ENCODE data around the gene KRTAP10-5. TPM values are rescaled to one million over a fixed set of nuclear protein-coding genes. Genes with fewer than 3 reads are reported as not detected.

KRTAP10-5 gene
- total RNA-seq, 1 experiment from 2014 or later = not detected

DNA sequence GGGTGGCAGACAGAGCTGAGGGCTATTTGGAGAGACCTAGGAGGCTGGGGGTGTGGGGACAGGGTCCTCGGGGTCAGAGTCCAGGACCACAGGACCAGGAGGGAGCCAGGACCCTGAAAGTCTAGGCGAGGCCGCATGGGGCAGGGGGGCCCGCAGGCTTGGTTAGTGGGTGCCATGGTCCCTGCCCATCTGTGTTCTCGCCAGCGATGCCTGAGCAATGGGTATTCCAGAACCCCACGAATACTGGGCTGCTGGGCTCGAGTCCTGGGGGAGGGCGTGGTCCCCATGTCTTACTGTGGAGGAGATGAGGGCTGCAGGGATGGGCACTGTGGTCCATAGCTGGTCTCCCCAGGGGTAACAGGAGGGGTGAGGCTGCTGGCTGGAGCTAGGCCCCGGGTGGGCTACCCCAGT is 9.9 kb upstream of the KRTAP10-5 start:
- TF ChIP-seq, protein P1, sequence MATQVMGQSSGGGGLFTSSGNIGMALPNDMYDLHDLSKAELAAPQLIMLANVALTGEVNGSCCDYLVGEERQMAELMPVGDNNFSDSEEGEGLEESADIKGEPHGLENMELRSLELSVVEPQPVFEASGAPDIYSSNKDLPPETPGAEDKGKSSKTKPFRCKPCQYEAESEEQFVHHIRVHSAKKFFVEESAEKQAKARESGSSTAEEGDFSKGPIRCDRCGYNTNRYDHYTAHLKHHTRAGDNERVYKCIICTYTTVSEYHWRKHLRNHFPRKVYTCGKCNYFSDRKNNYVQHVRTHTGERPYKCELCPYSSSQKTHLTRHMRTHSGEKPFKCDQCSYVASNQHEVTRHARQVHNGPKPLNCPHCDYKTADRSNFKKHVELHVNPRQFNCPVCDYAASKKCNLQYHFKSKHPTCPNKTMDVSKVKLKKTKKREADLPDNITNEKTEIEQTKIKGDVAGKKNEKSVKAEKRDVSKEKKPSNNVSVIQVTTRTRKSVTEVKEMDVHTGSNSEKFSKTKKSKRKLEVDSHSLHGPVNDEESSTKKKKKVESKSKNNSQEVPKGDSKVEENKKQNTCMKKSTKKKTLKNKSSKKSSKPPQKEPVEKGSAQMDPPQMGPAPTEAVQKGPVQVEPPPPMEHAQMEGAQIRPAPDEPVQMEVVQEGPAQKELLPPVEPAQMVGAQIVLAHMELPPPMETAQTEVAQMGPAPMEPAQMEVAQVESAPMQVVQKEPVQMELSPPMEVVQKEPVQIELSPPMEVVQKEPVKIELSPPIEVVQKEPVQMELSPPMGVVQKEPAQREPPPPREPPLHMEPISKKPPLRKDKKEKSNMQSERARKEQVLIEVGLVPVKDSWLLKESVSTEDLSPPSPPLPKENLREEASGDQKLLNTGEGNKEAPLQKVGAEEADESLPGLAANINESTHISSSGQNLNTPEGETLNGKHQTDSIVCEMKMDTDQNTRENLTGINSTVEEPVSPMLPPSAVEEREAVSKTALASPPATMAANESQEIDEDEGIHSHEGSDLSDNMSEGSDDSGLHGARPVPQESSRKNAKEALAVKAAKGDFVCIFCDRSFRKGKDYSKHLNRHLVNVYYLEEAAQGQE (IDR thresholded peaks at IDR 0.05; ENCODE audit: insufficient read depth in 1 of 2, low read depth in 2 of 2, low read length in 1 of 2) = no peak
- no peak for TF ChIP-seq POLR2AphosphoS5 (IDR thresholded peaks at IDR 0.05; ENCODE audit: low read depth, low read length)
- TF ChIP-seq TCF7L2 (IDR thresholded peaks at IDR 0.05; ENCODE audit: low read depth, low read length) = no peak
- no peak for TF ChIP-seq SIN3A (IDR thresholded peaks at IDR 0.05; ENCODE audit: borderline replicate concordance, insufficient read depth, low read depth, low read length)
- TF ChIP-seq, protein P2, sequence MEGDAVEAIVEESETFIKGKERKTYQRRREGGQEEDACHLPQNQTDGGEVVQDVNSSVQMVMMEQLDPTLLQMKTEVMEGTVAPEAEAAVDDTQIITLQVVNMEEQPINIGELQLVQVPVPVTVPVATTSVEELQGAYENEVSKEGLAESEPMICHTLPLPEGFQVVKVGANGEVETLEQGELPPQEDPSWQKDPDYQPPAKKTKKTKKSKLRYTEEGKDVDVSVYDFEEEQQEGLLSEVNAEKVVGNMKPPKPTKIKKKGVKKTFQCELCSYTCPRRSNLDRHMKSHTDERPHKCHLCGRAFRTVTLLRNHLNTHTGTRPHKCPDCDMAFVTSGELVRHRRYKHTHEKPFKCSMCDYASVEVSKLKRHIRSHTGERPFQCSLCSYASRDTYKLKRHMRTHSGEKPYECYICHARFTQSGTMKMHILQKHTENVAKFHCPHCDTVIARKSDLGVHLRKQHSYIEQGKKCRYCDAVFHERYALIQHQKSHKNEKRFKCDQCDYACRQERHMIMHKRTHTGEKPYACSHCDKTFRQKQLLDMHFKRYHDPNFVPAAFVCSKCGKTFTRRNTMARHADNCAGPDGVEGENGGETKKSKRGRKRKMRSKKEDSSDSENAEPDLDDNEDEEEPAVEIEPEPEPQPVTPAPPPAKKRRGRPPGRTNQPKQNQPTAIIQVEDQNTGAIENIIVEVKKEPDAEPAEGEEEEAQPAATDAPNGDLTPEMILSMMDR (IDR thresholded peaks at IDR 0.05) = no peak
- no peak for ATAC-seq
- in situ Hi-C loops (cut with HindIII; ENCODE audit: low pct_unique_long_range_greater_than_20kb, low sequenced_read_pairs) = no loop called here
- Histone ChIP-seq H3K9me3 (ENCODE audit: control insufficient read depth, insufficient read depth, low read depth, low read length) (no peaks in the 10 kb centered on the region), H3K27me3 (ENCODE audit: control insufficient read depth, insufficient read depth, low read length) (no peaks in the 10 kb centered on the region), H3K4me1 (ENCODE audit: control insufficient read depth, insufficient read depth, low read length) (no peaks in the 10 kb centered on the region), H3K36me3 (ENCODE audit: control insufficient read depth, insufficient read depth, low read length) (no peaks in the 10 kb centered on the region), H3K4me3 (ENCODE audit: low read depth in 2 of 2, low read length in 2 of 2) (no peak overlapping the region), H3K27ac (ENCODE audit: low read length) (no peak overlapping the region)
- intact Hi-C loops (cut with micrococcal nuclease; ENCODE audit: unreplicated experiment) = no loop called here
- ChIA-PET CTCF (no interaction called here), POLR2A (no interaction called here)
- no peak for DNase-seq (ENCODE audit: low read depth, low spot score)
- no TSS peak for BruUV-seq (replicated peaks)

DNA sequence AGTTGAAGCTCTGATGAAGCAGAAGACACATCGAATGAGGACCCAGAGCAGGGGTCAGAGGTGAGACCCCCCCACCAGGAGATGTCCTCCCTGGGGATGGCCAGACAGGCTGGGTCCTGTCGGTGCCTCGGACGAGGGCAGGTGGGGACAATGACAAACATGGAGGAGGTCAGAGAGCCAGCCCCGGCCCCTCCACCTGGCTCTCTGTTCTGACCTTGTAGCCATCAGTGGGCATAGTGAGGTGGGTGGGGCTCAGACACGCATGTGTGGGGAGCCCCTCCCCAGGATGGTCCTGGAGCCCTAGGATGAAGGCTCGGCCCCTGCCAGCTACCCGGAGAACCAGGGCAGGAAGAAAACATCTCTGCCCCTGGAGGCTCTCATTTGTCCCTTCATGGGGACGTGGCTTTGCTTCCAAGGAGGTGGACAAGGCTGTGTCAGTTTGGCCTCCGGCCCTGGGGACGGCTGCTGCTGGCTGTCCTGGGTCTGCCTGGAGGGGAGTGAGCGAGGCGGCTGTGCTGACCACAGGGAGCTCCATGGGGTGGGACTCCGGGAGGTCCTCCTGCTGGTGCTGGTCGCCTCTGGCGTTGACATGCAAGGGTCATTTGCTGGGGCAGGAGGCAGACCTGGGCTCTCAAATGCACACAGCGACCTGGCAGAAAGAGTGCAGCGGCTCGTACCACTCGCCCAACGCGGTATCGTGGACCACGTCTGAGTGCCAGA is 9.3 kb upstream of the KRTAP10-5 start:
- Histone ChIP-seq H3K36me3 (ENCODE audit: control insufficient read depth, insufficient read depth, low read length) (no peaks in the 10 kb centered on the region), H3K4me3 (ENCODE audit: low read depth in 2 of 2, low read length in 2 of 2) (no peak overlapping the region), H3K9me3 (ENCODE audit: control insufficient read depth, insufficient read depth, low read depth, low read length) (no peaks in the 10 kb centered on the region), H3K4me1 (ENCODE audit: control insufficient read depth, insufficient read depth, low read length) (no peaks in the 10 kb centered on the region), H3K27ac (ENCODE audit: low read length) (no peak overlapping the region), H3K27me3 (ENCODE audit: control insufficient read depth, insufficient read depth, low read length) (no peaks in the 10 kb centered on the region; the same call in none of the 2 replicates)
- no peak for TF ChIP-seq SIN3A (IDR thresholded peaks at IDR 0.05; ENCODE audit: borderline replicate concordance, insufficient read depth, low read depth, low read length)
- TF ChIP-seq, protein P2 (IDR thresholded peaks at IDR 0.05) = no peak
- no peak for TF ChIP-seq TCF7L2 (IDR thresholded peaks at IDR 0.05; ENCODE audit: low read depth, low read length)
- TF ChIP-seq, protein P1 (IDR thresholded peaks at IDR 0.05; ENCODE audit: insufficient read depth in 1 of 2, low read depth in 2 of 2, low read length in 1 of 2) = no peak
- TF ChIP-seq POLR2AphosphoS5 (IDR thresholded peaks at IDR 0.05; ENCODE audit: low read depth, low read length) = no peak
- CTCF ChIA-PET = no interaction called here
- ATAC-seq (peak; percentile 23; the same call in 1 of the 2 replicates), DNase-seq (ENCODE audit: low read depth, low spot score) (no peak)
- in situ Hi-C loops (cut with HindIII; ENCODE audit: low pct_unique_long_range_greater_than_20kb, low sequenced_read_pairs) (no loop called here), intact Hi-C loops (cut with micrococcal nuclease; ENCODE audit: unreplicated experiment) (no loop called here)
- no TSS peak for BruUV-seq (replicated peaks)
- POLR2A ChIA-PET = no interaction called here
